K562 (cell line): ENCODE measurements around the gene CEMIP2.

ENCODE experiments used
- CTCF ChIP-seq, 3 experiments: IDR thresholded peaks in 2 of 3; conservative IDR thresholded peaks in 1 of 3; 2 replicates each; pipeline ENCODE4 v1.5.1; 2011 to 2012; ENCODE audit warnings: low read length in 3 of 3, mild to moderate bottlenecking in 3 of 3, control low read depth in 2 of 3, improper control_type of control experiment in 1 of 3, inconsistent platforms in 1 of 3, low read depth in 1 of 3, mixed read lengths in 1 of 3, moderate library complexity in 1 of 3; ENCODE audit not compliant: insufficient read depth in 2 of 3
- EP300 ChIP-seq: IDR thresholded peaks from 2 replicates; pipeline ENCODE4 v1.6.1; 2012; ENCODE audit warnings: low read length, improper control_type of control experiment
- FOXO4 ChIP-seq: fragments of 450-650 bp; formaldehyde crosslinking; IDR thresholded peaks from 2 replicates; pipeline ENCODE4 v1.4.0; 2020; ENCODE audit warnings: mild to moderate bottlenecking, moderate library complexity
- GATAD2B ChIP-seq: fragments of 450-650 bp; IDR thresholded peaks from 2 replicates; pipeline ENCODE4 v1.6.1; 2017; ENCODE audit warnings: mild to moderate bottlenecking, borderline replicate concordance
- HDAC1 ChIP-seq, 2 experiments: fragments of 450-650 bp; IDR thresholded peaks; 2 replicates each; pipeline ENCODE4 v1.6.1; 2016 to 2017; ENCODE audit warnings: inconsistent platforms in 1 of 2, mild to moderate bottlenecking in 1 of 2, moderate library complexity in 1 of 2
- HES1 ChIP-seq: fragments of 450-650 bp; IDR thresholded peaks from 2 replicates; pipeline ENCODE4 v1.6.1; 2016; ENCODE audit warnings: low read depth, mild to moderate bottlenecking, moderate library complexity
- KDM4B ChIP-seq, 2 experiments: fragments of 450-650 bp in 1 of 2; sonication (generic) in 1 of 2; IDR thresholded peaks; 2 replicates each; pipeline ENCODE4 v1.6.1; 2016 to 2017; ENCODE audit warnings: borderline replicate concordance in 2 of 2, antibody characterized with exemption in 1 of 2, low read depth in 1 of 2, mild to moderate bottlenecking in 1 of 2
- NBN ChIP-seq: fragments of 450-650 bp; IDR thresholded peaks from 2 replicates; pipeline ENCODE4 v1.6.1; 2016; ENCODE audit warnings: low read depth, mild to moderate bottlenecking
- SIN3B ChIP-seq: fragments of 450-650 bp; IDR thresholded peaks from 2 replicates; pipeline ENCODE4 v1.6.1; 2017; ENCODE audit warnings: low read depth, mild to moderate bottlenecking, moderate library complexity
- SP1 ChIP-seq: sonication (generic); formaldehyde crosslinking; IDR thresholded peaks from 2 replicates; pipeline ENCODE4 v1.8.1; 2022; ENCODE audit warnings: mild to moderate bottlenecking, missing genetic modification reagents

- TF ChIP-seq SIN3B: no peak
- no peak for TF ChIP-seq GATAD2B
- TF ChIP-seq FOXO4: no peak
- no peak for TF ChIP-seq KDM4B (IDR thresholded peaks at IDR 0.05; ENCODE audit: borderline replicate concordance in 2 of 2, low read depth in 1 of 2)
- no peak for TF ChIP-seq HES1
- TF ChIP-seq SP1 (CRISPR knock-in tag): no peak
- no peak for TF ChIP-seq HDAC1 (IDR thresholded peaks at IDR 0.05)
- TF ChIP-seq CTCF (IDR thresholded peaks at IDR 0.05 in 2 of 3, conservative IDR thresholded peaks at IDR 0.05 in 1 of 3; ENCODE audit: insufficient read depth in 2 of 3, low read depth in 1 of 3, low read length in 3 of 3): no peak
- TF ChIP-seq EP300: no peak
- no peak for TF ChIP-seq NBN
Measured at GRCh38 chr9:71719088-71719487, 49.2 kb downstream of the CEMIP2 start.
